ENCODE data around the gene ACACA.

ACACA gene

GRCh38 chr17:37052450-37052849, 354.2 kb downstream of the ACACA start:
- H3K4me2 ChIP-seq (ENCODE audit: low read depth, low read length) = no peak overlapping the region
- H3K9me3 ChIP-seq (replicated peaks; ENCODE audit: insufficient read depth, low read length) = no peaks in the 10 kb centered on the region
- H3K4me3 ChIP-seq (ENCODE audit: low read length) = no peak overlapping the region
- no peak for DNase-seq
- H3K9me2 ChIP-seq (replicated peaks; ENCODE audit: insufficient read depth, low read length) = no peaks in the 10 kb centered on the region
- no peak for TF ChIP-seq CTCF (IDR thresholded peaks at IDR 0.05; ENCODE audit: low read length)
- TF ChIP-seq EZH2phosphoT487 (IDR thresholded peaks at IDR 0.05; ENCODE audit: low read length) = no peak
- TF ChIP-seq EZH2 (optimal IDR thresholded peaks at IDR 0.05; ENCODE audit: low read depth, low read length) = no peak
- no peaks in the 10 kb centered on the region for H4K20me1 ChIP-seq (ENCODE audit: insufficient read depth, low read length)
- H3K9ac ChIP-seq (ENCODE audit: low read length) = no peak overlapping the region
- no peaks in the 10 kb centered on the region for H3K4me1 ChIP-seq (ENCODE audit: low read length)
- no peak overlapping the region for H2AFZ ChIP-seq (ENCODE audit: low read length)
- H3K79me2 ChIP-seq (ENCODE audit: low read length) = no peaks in the 10 kb centered on the region
- no peaks in the 10 kb centered on the region; the same call in 1 of the 2 replicates for H3K36me3 ChIP-seq (replicated peaks; ENCODE audit: insufficient read depth, low read length)
- no peaks in the 10 kb centered on the region for H3F3A ChIP-seq (ENCODE audit: insufficient read depth, low read length)
- H3K27me3 ChIP-seq (replicated peaks; ENCODE audit: insufficient read depth, low read length) = no peaks in the 10 kb centered on the region
- no peak overlapping the region for H3K27ac ChIP-seq (ENCODE audit: low read length)

GRCh38 chr17:37051833-37052232, 354.8 kb downstream of the ACACA start:
- Histone ChIP-seq H3K4me1 (ENCODE audit: low read length) (no peaks in the 10 kb centered on the region), H3K4me3 (ENCODE audit: low read length) (no peak overlapping the region), H3K4me2 (ENCODE audit: low read depth, low read length) (no peak overlapping the region), H3K79me2 (ENCODE audit: low read length) (no peaks in the 10 kb centered on the region), H3K9me3 (replicated peaks; ENCODE audit: insufficient read depth, low read length) (no peaks in the 10 kb centered on the region), H3K9me2 (replicated peaks; ENCODE audit: insufficient read depth, low read length) (no peaks in the 10 kb centered on the region), H4K20me1 (ENCODE audit: insufficient read depth, low read length) (no peaks in the 10 kb centered on the region), H3K27ac (ENCODE audit: low read length) (no peak overlapping the region), H3K36me3 (replicated peaks; ENCODE audit: insufficient read depth, low read length) (no peaks in the 10 kb centered on the region; the same call in 1 of the 2 replicates), H3K9ac (ENCODE audit: low read length) (no peak overlapping the region), H3K27me3 (replicated peaks; ENCODE audit: insufficient read depth, low read length) (no peaks in the 10 kb centered on the region), H2AFZ (ENCODE audit: low read length) (no peak overlapping the region), H3F3A (ENCODE audit: insufficient read depth, low read length) (no peaks in the 10 kb centered on the region)
- DNase-seq = no peak
- no peak for TF ChIP-seq EZH2 (optimal IDR thresholded peaks at IDR 0.05; ENCODE audit: low read depth, low read length)
- no peak for TF ChIP-seq EZH2phosphoT487 (IDR thresholded peaks at IDR 0.05; ENCODE audit: low read length)
- TF ChIP-seq CTCF (IDR thresholded peaks at IDR 0.05; ENCODE audit: low read length) = no peak

GRCh38 chr17:37051381-37051780, 355.3 kb downstream of the ACACA start:
- H3K9me2 ChIP-seq (replicated peaks; ENCODE audit: insufficient read depth, low read length) = no peaks in the 10 kb centered on the region
- no peaks in the 10 kb centered on the region; the same call in 1 of the 2 replicates for H3K36me3 ChIP-seq (replicated peaks; ENCODE audit: insufficient read depth, low read length)
- no peak overlapping the region for H3K4me3 ChIP-seq (ENCODE audit: low read length)
- H2AFZ ChIP-seq (ENCODE audit: low read length) = no peak overlapping the region
- H3K9me3 ChIP-seq (replicated peaks; ENCODE audit: insufficient read depth, low read length) = no peaks in the 10 kb centered on the region
- no peak overlapping the region for H3K9ac ChIP-seq (ENCODE audit: low read length)
- H3K4me1 ChIP-seq (ENCODE audit: low read length) = no peaks in the 10 kb centered on the region
- no peaks in the 10 kb centered on the region for H3K27me3 ChIP-seq (replicated peaks; ENCODE audit: insufficient read depth, low read length)
- no peaks in the 10 kb centered on the region for H3K79me2 ChIP-seq (ENCODE audit: low read length)
- DNase-seq = no peak
- no peaks in the 10 kb centered on the region for H3F3A ChIP-seq (ENCODE audit: insufficient read depth, low read length)
- H3K4me2 ChIP-seq (ENCODE audit: low read depth, low read length) = no peak overlapping the region
- no peaks in the 10 kb centered on the region for H4K20me1 ChIP-seq (ENCODE audit: insufficient read depth, low read length)
- H3K27ac ChIP-seq (ENCODE audit: low read length) = no peak overlapping the region
- TF ChIP-seq EZH2phosphoT487 (IDR thresholded peaks at IDR 0.05; ENCODE audit: low read length) (no peak), EZH2 (optimal IDR thresholded peaks at IDR 0.05; ENCODE audit: low read depth, low read length) (no peak), CTCF (IDR thresholded peaks at IDR 0.05; ENCODE audit: low read length) (no peak)

Measured in MM.1S (cell line).